ENCODE results near the gene ELP1. TPM values are rescaled to one million over a fixed set of nuclear protein-coding genes. Genes with fewer than 3 reads are reported as not detected.
"Not testable (repeated sequence)": the region's sequence is repeated elsewhere in the genome, so short reads cannot be mapped to it uniquely, and the experiment has no call there.

ELP1 gene
- total and polyA plus RNA-seq, 12 donors, result 11.7 to 31.7 (median 23.7) TPM

DNA sequence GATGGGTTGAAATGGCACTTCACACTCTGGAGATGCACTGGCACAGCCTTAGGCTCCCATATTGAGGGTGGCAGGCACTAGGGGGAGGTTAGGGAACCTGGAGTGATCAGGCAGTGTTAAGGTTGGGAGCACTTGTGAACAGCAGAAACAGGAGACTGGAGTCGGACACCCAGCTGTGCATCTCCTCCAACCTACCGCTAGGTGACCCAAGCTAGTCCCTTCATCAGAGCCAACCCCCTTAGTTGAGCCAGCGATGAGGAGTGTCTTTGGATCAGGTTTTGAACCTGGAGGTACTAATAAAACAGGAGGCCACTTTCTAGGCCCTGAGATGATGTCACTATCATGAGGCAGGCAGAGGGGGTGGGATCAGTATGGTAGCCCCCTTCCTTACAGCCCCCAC lies 79.8 kb downstream of the ELP1 start:
- Histone ChIP-seq H3K9me3 (no peaks in the 10 kb centered on the region), H3K4me3 (no peak overlapping the region), H3K27me3 (peaks cover 0 to 6% (median 0%) of the 10 kb centered on the region in 7 donors), H3K4me1 (no peaks in the 10 kb centered on the region), H3K36me3 (no peaks in the 10 kb centered on the region), H3K27ac (no peak overlapping the region)
- TF ChIP-seq, protein P1, sequence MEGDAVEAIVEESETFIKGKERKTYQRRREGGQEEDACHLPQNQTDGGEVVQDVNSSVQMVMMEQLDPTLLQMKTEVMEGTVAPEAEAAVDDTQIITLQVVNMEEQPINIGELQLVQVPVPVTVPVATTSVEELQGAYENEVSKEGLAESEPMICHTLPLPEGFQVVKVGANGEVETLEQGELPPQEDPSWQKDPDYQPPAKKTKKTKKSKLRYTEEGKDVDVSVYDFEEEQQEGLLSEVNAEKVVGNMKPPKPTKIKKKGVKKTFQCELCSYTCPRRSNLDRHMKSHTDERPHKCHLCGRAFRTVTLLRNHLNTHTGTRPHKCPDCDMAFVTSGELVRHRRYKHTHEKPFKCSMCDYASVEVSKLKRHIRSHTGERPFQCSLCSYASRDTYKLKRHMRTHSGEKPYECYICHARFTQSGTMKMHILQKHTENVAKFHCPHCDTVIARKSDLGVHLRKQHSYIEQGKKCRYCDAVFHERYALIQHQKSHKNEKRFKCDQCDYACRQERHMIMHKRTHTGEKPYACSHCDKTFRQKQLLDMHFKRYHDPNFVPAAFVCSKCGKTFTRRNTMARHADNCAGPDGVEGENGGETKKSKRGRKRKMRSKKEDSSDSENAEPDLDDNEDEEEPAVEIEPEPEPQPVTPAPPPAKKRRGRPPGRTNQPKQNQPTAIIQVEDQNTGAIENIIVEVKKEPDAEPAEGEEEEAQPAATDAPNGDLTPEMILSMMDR (IDR thresholded peaks at IDR 0.05), result no peak
- intact Hi-C loops (cut with DNase I), result no loop called here
- DNase-seq, result no peak
- 93% methylated on average over 3 of the region's 3 CpGs for WGBS, 2 donors
- no peak for ATAC-seq

DNA sequence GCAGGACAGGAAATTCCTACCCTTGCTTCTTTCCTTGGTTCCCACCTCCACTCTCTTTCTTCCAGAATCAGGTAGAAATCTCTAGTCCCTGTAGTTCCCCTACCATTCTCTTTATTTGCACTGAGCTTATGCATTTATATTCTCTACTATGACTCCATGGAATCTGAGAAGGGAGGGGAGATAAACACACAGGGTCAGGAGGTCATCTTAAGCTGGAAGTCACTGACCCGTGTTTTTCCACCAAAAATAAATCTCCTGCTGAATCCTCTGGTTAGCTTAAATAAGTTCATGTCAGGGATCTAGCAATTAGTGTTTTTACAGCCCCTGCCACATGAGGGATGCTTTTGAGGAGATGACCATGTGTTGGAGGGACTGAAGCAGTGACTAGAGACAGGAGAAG lies 81.8 kb downstream of the ELP1 start:
- Histone ChIP-seq H3K27me3 (peaks cover 0 to 6% (median 0%) of the 10 kb centered on the region in 7 donors), H3K4me3 (no peak overlapping the region), H3K9me3 (no peaks in the 10 kb centered on the region), H3K27ac (no peak overlapping the region), H3K36me3 (no peaks in the 10 kb centered on the region), H3K4me1 (no peaks in the 10 kb centered on the region)
- ATAC-seq (no peak), DNase-seq (no peak)
- intact Hi-C loops (cut with DNase I), result no loop called here
- 15 to 17% methylated on average over 1 of the region's 1 CpG for WGBS, 2 donors
- TF ChIP-seq, protein P1 (IDR thresholded peaks at IDR 0.05), result no peak

DNA sequence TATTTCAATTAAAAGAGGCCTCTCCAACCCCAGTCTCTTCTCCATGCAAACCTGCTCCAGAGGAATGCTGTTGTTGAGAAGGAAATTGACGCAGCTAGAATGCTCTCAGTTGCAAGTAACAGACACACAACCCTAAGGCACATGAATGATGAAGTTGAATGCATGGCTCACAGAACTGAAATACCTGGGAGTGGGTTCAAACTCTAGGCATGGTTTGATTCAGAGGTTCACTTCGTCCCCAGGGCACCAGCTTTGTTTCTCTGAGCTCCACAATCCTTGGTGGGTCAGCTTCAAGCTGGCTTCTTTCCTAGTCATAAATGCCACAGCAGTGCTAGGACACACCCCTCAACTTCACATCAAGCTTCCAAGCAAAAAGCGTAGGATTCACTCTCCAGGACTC lies 82.8 kb downstream of the ELP1 start:
- H3K36me3 ChIP-seq, result no peaks in the 10 kb centered on the region
- WGBS, 2 donors, result 86 to 94% methylated on average over 3 of the region's 3 CpGs
- intact Hi-C loops (cut with DNase I), result no loop called here
- no peak for DNase-seq
- no peaks in the 10 kb centered on the region for H3K4me1 ChIP-seq
- H3K27ac ChIP-seq, result no peak overlapping the region
- H3K4me3 ChIP-seq, result no peak overlapping the region
- TF ChIP-seq, protein P1 (IDR thresholded peaks at IDR 0.05), result no peak
- peaks cover 0 to 6% (median 0%) of the 10 kb centered on the region in 7 donors for H3K27me3 ChIP-seq
- no peaks in the 10 kb centered on the region for H3K9me3 ChIP-seq
- no peak for ATAC-seq

DNA sequence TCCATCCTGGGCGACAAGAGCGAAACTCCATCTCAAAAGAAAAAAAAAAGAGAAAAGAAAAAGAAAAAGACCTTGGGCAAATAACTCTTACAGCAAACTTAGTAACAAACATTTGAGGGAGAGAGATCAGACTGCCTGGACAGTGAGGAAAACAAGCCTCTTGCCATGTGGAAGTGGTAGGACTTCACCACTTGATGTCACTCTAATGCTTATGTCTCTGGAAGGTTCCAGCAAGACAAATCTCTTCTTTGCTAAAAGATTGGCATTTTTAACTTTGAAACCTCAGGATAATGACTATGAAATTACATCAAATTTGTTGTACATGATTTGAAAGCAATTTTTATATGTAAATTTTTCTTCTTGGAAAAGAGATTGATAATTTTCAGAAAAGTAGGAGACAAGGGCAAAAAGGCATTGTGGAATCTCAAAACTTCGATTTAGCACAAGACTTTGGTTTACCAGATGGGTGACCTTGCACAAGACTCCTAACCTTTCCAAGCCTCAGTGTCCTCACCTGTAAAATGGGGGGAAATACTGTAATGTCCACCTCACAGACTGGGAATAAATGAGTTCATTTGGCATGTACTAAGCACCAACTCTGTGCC lies 83.5 kb downstream of the ELP1 start:
- ATAC-seq, result no peak
- Histone ChIP-seq H3K36me3 (no peaks in the 10 kb centered on the region), H3K4me1 (no peaks in the 10 kb centered on the region), H3K9me3 (no peaks in the 10 kb centered on the region), H3K27ac (no peak overlapping the region), H3K4me3 (no peak overlapping the region), H3K27me3 (peaks cover 0 to 6% (median 0%) of the 10 kb centered on the region in 7 donors)
- TF ChIP-seq, protein P1 (IDR thresholded peaks at IDR 0.05), result peak in 6 of 9 donors; percentile 23 to 43 (median 30)
- 94 to 97% methylated on average over 3 of the region's 3 CpGs for WGBS, 2 donors
- intact Hi-C loops (cut with DNase I), result no loop called here
- DNase-seq, result no peak

DNA sequence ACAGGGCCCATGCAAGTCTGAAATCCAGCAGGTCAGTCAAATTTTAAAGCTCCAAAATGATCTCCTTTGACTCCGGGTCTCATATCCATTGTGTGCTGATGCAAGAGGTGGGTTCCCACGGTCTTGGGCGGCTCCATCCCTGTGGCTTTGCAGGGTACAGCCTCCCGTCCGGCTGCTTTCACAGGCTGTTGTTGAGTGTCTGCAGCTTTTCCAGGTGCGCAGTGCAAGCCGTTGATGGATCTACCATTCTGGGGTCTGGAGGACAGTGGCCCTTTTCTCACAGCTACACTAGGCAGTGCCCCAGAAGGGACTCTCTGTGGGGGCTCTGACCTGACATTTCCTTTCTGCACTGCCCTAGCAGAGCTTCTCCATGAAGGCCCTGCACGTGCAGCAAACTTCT lies 85.6 kb downstream of the ELP1 start:
- H3K27me3 ChIP-seq; H3K27ac ChIP-seq; intact Hi-C loops (cut with DNase I); ATAC-seq; H3K4me1 ChIP-seq; H3K4me3 ChIP-seq; DNase-seq; H3K9me3 ChIP-seq; H3K36me3 ChIP-seq: not testable (repeated sequence)
- 95 to 96% methylated on average over 8 of the region's 8 CpGs for WGBS, 2 donors
